ENCODE data around the gene AKNA. TPM values are rescaled to one million over a fixed set of nuclear protein-coding genes. Genes with fewer than 3 reads are reported as not detected.
A peak's percentile ranks its signal among the peaks of the same experiment; 100 is the strongest.

AKNA gene
- total RNA-seq, 1 donor from 2014 or later = 55.0 TPM

DNA sequence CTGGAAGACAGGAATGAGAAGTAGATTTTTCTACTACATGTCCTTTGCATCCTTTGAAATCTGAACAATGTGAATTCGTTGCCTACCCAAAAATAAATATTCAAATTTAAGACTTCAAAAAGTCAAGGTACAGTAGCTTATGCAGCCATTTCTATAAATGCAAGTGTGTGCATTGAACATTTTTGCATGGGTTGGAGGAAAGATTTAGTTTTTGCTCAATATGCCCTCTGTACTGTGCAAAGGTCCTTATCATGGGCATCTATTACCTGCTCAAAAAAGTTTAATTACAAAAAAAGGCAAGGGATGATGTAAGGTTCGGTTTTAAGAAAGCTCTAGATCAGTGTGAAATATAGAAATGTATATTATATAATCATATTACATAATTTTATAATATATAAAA lies 22.6 kb downstream of the AKNA start:
- DNase-seq (ENCODE audit: extremely low spot score in 2 of 2) = no peak
- Histone ChIP-seq H3K4me3 (no peak overlapping the region), H3K36me3 (peaks cover 0 to 47% of the 10 kb centered on the region in 2 donors), H3K9me3 (no peaks in the 10 kb centered on the region), H3K27ac (peak overlapping the region; percentile 34), H3K27me3 (no peaks in the 10 kb centered on the region), H3K4me1 (peaks cover 44% of the 10 kb centered on the region)
- intact Hi-C loops (cut with DNase I) = no loop called here
- TF ChIP-seq, protein P1, sequence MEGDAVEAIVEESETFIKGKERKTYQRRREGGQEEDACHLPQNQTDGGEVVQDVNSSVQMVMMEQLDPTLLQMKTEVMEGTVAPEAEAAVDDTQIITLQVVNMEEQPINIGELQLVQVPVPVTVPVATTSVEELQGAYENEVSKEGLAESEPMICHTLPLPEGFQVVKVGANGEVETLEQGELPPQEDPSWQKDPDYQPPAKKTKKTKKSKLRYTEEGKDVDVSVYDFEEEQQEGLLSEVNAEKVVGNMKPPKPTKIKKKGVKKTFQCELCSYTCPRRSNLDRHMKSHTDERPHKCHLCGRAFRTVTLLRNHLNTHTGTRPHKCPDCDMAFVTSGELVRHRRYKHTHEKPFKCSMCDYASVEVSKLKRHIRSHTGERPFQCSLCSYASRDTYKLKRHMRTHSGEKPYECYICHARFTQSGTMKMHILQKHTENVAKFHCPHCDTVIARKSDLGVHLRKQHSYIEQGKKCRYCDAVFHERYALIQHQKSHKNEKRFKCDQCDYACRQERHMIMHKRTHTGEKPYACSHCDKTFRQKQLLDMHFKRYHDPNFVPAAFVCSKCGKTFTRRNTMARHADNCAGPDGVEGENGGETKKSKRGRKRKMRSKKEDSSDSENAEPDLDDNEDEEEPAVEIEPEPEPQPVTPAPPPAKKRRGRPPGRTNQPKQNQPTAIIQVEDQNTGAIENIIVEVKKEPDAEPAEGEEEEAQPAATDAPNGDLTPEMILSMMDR (IDR thresholded peaks at IDR 0.05) = no peak
- TF ChIP-seq POLR2A (IDR thresholded peaks at IDR 0.05) (no peak), POLR2AphosphoS5 (IDR thresholded peaks at IDR 0.05; ENCODE audit: insufficient read depth in 1 of 2, low read depth in 1 of 2) (no peak)

DNA sequence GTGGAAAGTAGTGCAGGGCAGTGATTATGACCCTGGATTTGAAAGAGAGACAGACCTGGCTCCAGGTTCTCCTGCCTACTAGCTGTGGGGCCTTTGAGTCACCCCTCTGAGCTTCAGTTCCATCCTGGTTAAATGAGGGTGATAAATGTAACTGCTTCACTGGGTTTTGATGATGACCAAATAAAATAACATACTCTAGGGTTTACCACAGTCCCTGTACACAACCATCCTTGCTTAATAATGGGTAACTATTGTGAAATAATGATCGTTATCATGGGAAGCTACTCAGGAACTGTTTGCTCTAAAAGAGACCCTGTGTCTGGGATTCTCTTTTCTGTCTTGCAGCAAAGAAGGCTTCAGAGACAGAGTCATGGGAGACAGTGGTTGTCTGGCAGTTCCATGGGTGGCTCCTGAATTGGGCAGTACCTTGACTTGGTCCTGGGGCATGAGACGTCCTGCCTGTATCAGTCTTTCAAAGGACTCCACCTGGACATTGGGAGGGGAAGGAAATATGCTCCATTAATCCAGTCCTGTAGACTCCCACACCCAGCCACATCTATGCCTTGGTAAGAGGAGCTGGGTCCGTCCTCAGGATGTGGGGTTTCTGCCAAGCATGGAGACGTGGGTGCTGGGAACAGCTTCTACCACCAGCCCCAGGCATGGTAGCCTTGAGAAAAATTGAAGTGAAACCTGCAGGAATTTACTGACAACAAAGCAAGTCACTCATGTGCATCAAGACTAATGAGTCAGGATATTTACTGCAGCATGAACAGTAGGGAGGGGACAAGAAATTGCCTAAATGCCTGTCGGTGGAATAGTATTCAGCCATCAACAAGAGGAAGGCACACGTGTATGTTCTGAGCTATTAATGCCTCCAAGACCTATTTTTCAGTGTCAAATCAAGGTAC lies 23.4 kb downstream of the AKNA start:
- no peak for DNase-seq (ENCODE audit: extremely low spot score in 2 of 2)
- H3K27ac ChIP-seq = peak overlapping the region; percentile 34
- TF ChIP-seq POLR2A (IDR thresholded peaks at IDR 0.05) (no peak), POLR2AphosphoS5 (IDR thresholded peaks at IDR 0.05; ENCODE audit: insufficient read depth in 1 of 2, low read depth in 1 of 2) (no peak)
- TF ChIP-seq, protein P1 (IDR thresholded peaks at IDR 0.05) = no peak
- peaks cover 44% of the 10 kb centered on the region for H3K4me1 ChIP-seq
- H3K4me3 ChIP-seq = no peak overlapping the region
- peaks cover 0 to 55% of the 10 kb centered on the region in 2 donors for H3K36me3 ChIP-seq
- no peaks in the 10 kb centered on the region for H3K9me3 ChIP-seq
- intact Hi-C loops (cut with DNase I) = no loop called here
- no peaks in the 10 kb centered on the region for H3K27me3 ChIP-seq

DNA sequence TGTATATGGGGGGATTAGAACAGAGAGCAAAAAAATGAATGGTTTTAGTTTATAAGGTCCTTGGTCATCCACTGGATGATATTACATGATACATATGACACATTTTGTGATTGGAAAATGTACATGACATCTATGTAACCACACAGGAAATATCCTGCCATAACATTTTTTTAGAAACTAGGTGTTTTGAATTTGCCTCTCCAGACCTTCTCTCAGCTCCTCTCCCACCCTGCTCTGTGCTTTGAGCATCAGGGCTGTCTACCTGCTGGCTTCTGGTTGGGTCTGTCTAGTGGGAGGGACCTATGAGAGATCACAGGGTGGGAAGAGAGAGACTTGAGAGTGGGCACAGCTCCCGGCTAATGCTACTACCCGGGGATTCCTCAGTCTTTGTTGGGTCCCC lies 24.4 kb downstream of the AKNA start:
- Histone ChIP-seq H3K27ac (peak overlapping the region; percentile 34), H3K27me3 (no peaks in the 10 kb centered on the region)
- intact Hi-C loops (cut with DNase I) = no loop called here

DNA sequence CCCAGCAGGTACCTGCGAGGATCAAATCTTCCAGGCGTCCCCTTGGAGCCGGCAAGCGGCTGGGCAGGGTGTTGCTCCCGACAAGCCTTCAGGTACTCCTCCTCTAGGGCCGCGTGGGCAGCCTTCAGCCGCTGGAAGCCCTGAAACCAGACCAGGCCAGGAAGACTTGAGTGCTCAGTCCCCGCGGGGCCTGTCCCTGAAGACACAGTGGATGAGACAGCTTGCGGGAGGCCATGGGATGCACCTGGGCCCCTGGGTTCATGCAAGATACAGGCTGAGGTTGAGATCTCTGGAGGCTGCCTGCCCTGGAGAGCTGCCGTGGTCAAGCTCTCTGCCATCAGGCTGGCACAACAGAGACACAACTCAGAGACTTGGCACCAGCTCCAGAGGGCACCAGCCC lies 25.4 kb downstream of the AKNA start:
- no peak for DNase-seq (ENCODE audit: extremely low spot score in 2 of 2)

More for the DNA sequence above, 24.4 kb downstream of the AKNA start:
- H3K4me1 ChIP-seq = peaks cover 44% of the 10 kb centered on the region
- H3K9me3 ChIP-seq = no peaks in the 10 kb centered on the region
- H3K4me3 ChIP-seq = no peak overlapping the region
- TF ChIP-seq, protein P1 (IDR thresholded peaks at IDR 0.05) = no peak
- TF ChIP-seq POLR2AphosphoS5 (IDR thresholded peaks at IDR 0.05; ENCODE audit: insufficient read depth in 1 of 2, low read depth in 1 of 2) (no peak), POLR2A (IDR thresholded peaks at IDR 0.05) (no peak)
- peaks cover 0 to 56% of the 10 kb centered on the region in 2 donors for H3K36me3 ChIP-seq
- DNase-seq (ENCODE audit: extremely low spot score in 2 of 2) = no peak

More for the DNA sequence above, 25.4 kb downstream of the AKNA start:
- no peak for TF ChIP-seq POLR2A (IDR thresholded peaks at IDR 0.05)
- TF ChIP-seq, protein P1 (IDR thresholded peaks at IDR 0.05) = no peak
- TF ChIP-seq POLR2AphosphoS5 (IDR thresholded peaks at IDR 0.05; ENCODE audit: insufficient read depth in 1 of 2, low read depth in 1 of 2) = no peak
- Histone ChIP-seq H3K27me3 (no peaks in the 10 kb centered on the region), H3K9me3 (no peaks in the 10 kb centered on the region), H3K36me3 (peaks cover 0 to 57% of the 10 kb centered on the region in 2 donors), H3K27ac (peak overlapping the region; percentile 34), H3K4me3 (no peak overlapping the region), H3K4me1 (peaks cover 40% of the 10 kb centered on the region)
- intact Hi-C loops (cut with DNase I) = no loop called here

All from vagina (tissue), 2 donors.